Activated naive CD4-positive, alpha-beta T cell treated with anti-CD3 and anti-CD28 coated beads for 36 hours (primary cell): ENCODE measurements around the gene OR5L2. TPM values are rescaled to one million over a fixed set of nuclear protein-coding genes. Genes with fewer than 3 reads are reported as not detected.
"Not testable (repeated sequence)": the region's sequence is repeated elsewhere in the genome, so short reads cannot be mapped to it uniquely, and the experiment has no call there.

ENCODE experiments used
- CTCF ChIA-PET: fragments of 350-600 bp; sonication (Branson Sonifier 250); formaldehyde crosslinking; loops from one replicate; lab custom pipeline; 2021; ENCODE audit warnings: antibody characterized with exemption; lab: Charles Lee
- DNase-seq: peaks from one replicate; pipeline ENCODE4 v3.0.0-alpha.2; 2020
- H3K27ac Mint-ChIP-seq: one replicate; pipeline ENCODE4 v1.8.0; 2021; ENCODE audit warnings: mild to moderate bottlenecking, mixed read lengths
- H3K27me3 Mint-ChIP-seq: one replicate; pipeline ENCODE4 v1.8.0; 2021; ENCODE audit warnings: low read depth, mixed read lengths
- H3K36me3 Mint-ChIP-seq: one replicate; pipeline ENCODE4 v1.8.0; 2021; ENCODE audit warnings: low read depth, mixed read lengths
- H3K4me1 Mint-ChIP-seq: one replicate; pipeline ENCODE4 v1.8.0; 2021; ENCODE audit warnings: low read depth, mixed read lengths
- H3K4me3 Mint-ChIP-seq: one replicate; pipeline ENCODE4 v1.8.0; 2021; ENCODE audit warnings: mild to moderate bottlenecking, moderate library complexity, mixed read lengths
- H3K9me3 Mint-ChIP-seq: one replicate; pipeline ENCODE4 v1.8.0; 2021; ENCODE audit warnings: mixed read lengths
- intact Hi-C: fragments of 100-400 bp; cut with micrococcal nuclease; formaldehyde crosslinking; loops from one replicate; pipeline ENCODE4 v1.15.1; 2023
- total RNA-seq, 2 experiments: library from RNA; stranded (reverse); gene quantifications; one replicate each; pipeline ENCODE4 v1.2.3, GENCODE V29; 2021

OR5L2 gene
- total RNA-seq, 2 experiments from 2014 or later: not detected

GRCh38 chr11:55872731-55873130, 45.7 kb downstream of the OR5L2 start:
- intact Hi-C loops, H3K36me3 Mint-ChIP-seq, H3K4me1 Mint-ChIP-seq, DNase-seq, H3K4me3 Mint-ChIP-seq, H3K27ac Mint-ChIP-seq, H3K27me3 Mint-ChIP-seq, H3K9me3 Mint-ChIP-seq: not testable (repeated sequence)
- CTCF ChIA-PET: interaction anchor here (0.6 kb wide), 1 partner anchor 397 kb away, joined by 3 read pairs; no protein-coding TSS in a partner anchor

- H3K4me1 Mint-ChIP-seq, DNase-seq, H3K9me3 Mint-ChIP-seq, H3K4me3 Mint-ChIP-seq, H3K36me3 Mint-ChIP-seq, H3K27me3 Mint-ChIP-seq, intact Hi-C loops, H3K27ac Mint-ChIP-seq: not testable (repeated sequence)
- CTCF ChIA-PET: interaction anchor here (0.6 kb wide), 1 partner anchor 397 kb away, joined by 3 read pairs; no protein-coding TSS in a partner anchor
Observed at GRCh38 chr11:55873146-55873545, 46.1 kb downstream of the OR5L2 start.

Other genes starting within 250 kb of the OR5L2 start
- gene OR4C11, start 219.6 kb upstream of the OR5L2 start, total RNA-seq: not detected
- gene OR4P4, start 192.1 kb upstream of the OR5L2 start, total RNA-seq: not detected
- not detected for gene OR4S2, start 178.9 kb upstream of the OR5L2 start, total RNA-seq
- gene OR4C6, start 165.0 kb upstream of the OR5L2 start, total RNA-seq: not detected
- not detected for gene OR5D13, start 53.8 kb upstream of the OR5L2 start, total RNA-seq
- not detected for gene OR5D14, start 31.7 kb upstream of the OR5L2 start, total RNA-seq
- gene OR5L1, start 15.9 kb upstream of the OR5L2 start, total RNA-seq: not detected
- not detected for gene OR5D18, start 7.6 kb upstream of the OR5L2 start, total RNA-seq
- gene OR5D16, start 11.5 kb downstream of the OR5L2 start, total RNA-seq: not detected
- gene TRIM51, start 56.1 kb downstream of the OR5L2 start, total RNA-seq: not detected
- not detected for gene OR5W2, start 87.4 kb downstream of the OR5L2 start, total RNA-seq
- not detected for gene OR5I1, start 109.2 kb downstream of the OR5L2 start, total RNA-seq
- not detected for gene OR10AG1, start 142.7 kb downstream of the OR5L2 start, total RNA-seq
- not detected for gene OR5F1, start 167.4 kb downstream of the OR5L2 start, total RNA-seq
- not detected for gene OR5AS1, start 200.4 kb downstream of the OR5L2 start, total RNA-seq